Lung (tissue), 12 donors: ENCODE measurements around the gene AJM1. TPM values are rescaled to one million over a fixed set of nuclear protein-coding genes. Genes with fewer than 3 reads are reported as not detected.
A peak's percentile ranks its signal among the peaks of the same experiment; 100 is the strongest.
"Not testable (repeated sequence)": the region's sequence is repeated elsewhere in the genome, so short reads cannot be mapped to it uniquely, and the experiment has no call there.

Source experiments
- ATAC-seq: fragments of 200-7000 bp; cut with Tn5 transposase; one replicate; pipeline ENCODE4 v1.9.1; 2020; ENCODE audit warnings: moderate number of reproducible peaks; ENCODE audit not compliant: insufficient read depth, low FRiP score
- DNase-seq, 3 donors: peaks; one replicate each; pipeline ENCODE4 v3.0.0-alpha.2; 2013 to 2017
- H3K27ac ChIP-seq, 2 donors: one replicate each; pipeline ENCODE4 v1.5.1; 2013; ENCODE audit warnings: mild to moderate bottlenecking in 2 of 2, moderate library complexity in 2 of 2, control low read depth in 1 of 2, inconsistent platforms in 1 of 2, low read depth in 1 of 2, low read length in 1 of 2
- H3K27me3 ChIP-seq, 3 donors: one replicate each; pipeline ENCODE4 v1.5.1; 2013; ENCODE audit warnings: low read length in 2 of 3; ENCODE audit not compliant: control insufficient read depth in 3 of 3, insufficient read depth in 3 of 3
- H3K36me3 ChIP-seq, 4 donors: one replicate each; pipeline ENCODE4 v1.5.1; 2013; ENCODE audit warnings: low read length in 4 of 4, mild to moderate bottlenecking in 1 of 4, moderate library complexity in 1 of 4; ENCODE audit not compliant: control insufficient read depth in 4 of 4, insufficient read depth in 4 of 4
- H3K4me1 ChIP-seq, 5 donors: one replicate each; pipeline ENCODE4 v1.5.1; 2013; ENCODE audit warnings: low read length in 5 of 5, mild to moderate bottlenecking in 2 of 5, moderate library complexity in 1 of 5; ENCODE audit not compliant: control insufficient read depth in 5 of 5, insufficient read depth in 5 of 5
- H3K4me3 ChIP-seq: one replicate; pipeline ENCODE4 v1.5.1; 2013; ENCODE audit warnings: mild to moderate bottlenecking, control low read depth, moderate library complexity
- H3K9ac ChIP-seq, 2 donors: one replicate each; pipeline ENCODE4 v1.5.1; 2013; ENCODE audit warnings: low read length in 2 of 2, control low read depth in 1 of 2; ENCODE audit not compliant: insufficient read depth in 1 of 2
- H3K9me3 ChIP-seq, 4 donors: one replicate each; pipeline ENCODE4 v1.5.1; 2013; ENCODE audit warnings: low read length in 3 of 4, mild to moderate bottlenecking in 1 of 4, moderate library complexity in 1 of 4; ENCODE audit not compliant: control insufficient read depth in 4 of 4, insufficient read depth in 3 of 4
- CTCF ChIP-seq: IDR thresholded peaks from 2 replicates; pipeline ENCODE4 v1.5.1; 2012; ENCODE audit warnings: mild to moderate bottlenecking; ENCODE audit errors: control extremely low read depth, extremely low read depth
- WGBS, 2 donors: extraction: QIAGEN DNeasy Blood & Tissue Kit; methylation state at CpG; one replicate each; pipeline ENCODE4 v1.1.7; 2013; 5-methylcytosine and 5-hydroxymethylcytosine counted together
- polyA plus RNA-seq, 2 donors: library from polyadenylated mRNA; stranded (reverse); fragments of 200-250 nt; gene quantifications; one replicate each; pipeline ENCODE4 v1.2.1, GENCODE V29; 2013
- total RNA-seq, 2 donors: library from RNA; depleted of rRNA in 1 of 2; stranded (reverse); fragments of >200 nt in 1 of 2; gene quantifications; one replicate each; pipeline ENCODE4 v1.2.1, GENCODE V29; 2014 to 2021
- donor health status: control.
- donor health status: control.
- donor health status: Bipolar disorder and iron deficiency.
- donor health status: healthy.
- donor health status: DM: yes; HTN: yes; CAD: no.

The AJM1 gene
- total and polyA plus RNA-seq, 4 donors = 1.1 to 4.3 (median 1.5) TPM

GRCh38 chr9:136865768-136866103 is 23.5 kb downstream of the AJM1 start:
- H3K4me3 ChIP-seq = peak overlapping the region; percentile 93
- H3K9ac ChIP-seq = peak overlapping the region; percentile 37 to 40
- ATAC-seq (no peak), DNase-seq (peak in 1 of 3 donors; percentile 15)
- no peaks in the 10 kb centered on the region for H3K27me3 ChIP-seq
- H3K27ac ChIP-seq = peak overlapping the region; percentile 96
- no peak for TF ChIP-seq CTCF
- peaks cover 0 to 10% (median 4%) of the 10 kb centered on the region in 5 donors for H3K4me1 ChIP-seq
- H3K36me3 ChIP-seq = peaks cover 6 to 31% (median 20%) of the 10 kb centered on the region in 4 donors
- WGBS, 2 donors = 2 to 4% methylated on average over 13 to 20 of the region's 20 CpGs
- no peaks in the 10 kb centered on the region for H3K9me3 ChIP-seq

- peaks cover 6 to 19% (median 16%) of the 10 kb centered on the region in 4 donors for H3K36me3 ChIP-seq
- DNase-seq, ATAC-seq, H3K9me3 ChIP-seq, H3K27me3 ChIP-seq, H3K9ac ChIP-seq, H3K27ac ChIP-seq: not testable (repeated sequence)
- WGBS, 2 donors = 80 to 89% methylated on average over 29 of the region's 29 CpGs
- peaks cover 0 to 10% (median 4%) of the 10 kb centered on the region in 5 donors for H3K4me1 ChIP-seq
- H3K4me3 ChIP-seq = peak overlapping the region; percentile 93
Observed at GRCh38 chr9:136866898-136867421, 24.7 kb downstream of the AJM1 start.

DNA sequence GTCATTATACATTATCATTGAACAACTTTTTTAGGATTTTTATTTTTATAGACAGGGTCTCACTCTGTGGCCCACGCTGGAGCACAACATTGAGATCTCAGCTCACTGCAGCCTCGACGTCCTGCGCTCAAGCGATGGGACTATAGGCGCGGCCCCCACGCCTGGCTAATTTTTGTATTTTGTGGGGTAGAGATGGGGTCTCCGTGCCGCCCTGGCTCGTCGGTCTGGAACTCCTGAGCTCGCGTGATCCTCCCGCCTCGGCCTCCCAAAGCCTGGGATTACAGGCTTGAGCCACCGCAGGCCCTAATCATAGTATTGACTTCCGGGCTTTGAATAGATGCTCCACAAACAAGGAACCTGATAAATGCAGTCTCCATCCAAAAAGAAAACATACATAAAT is 25.2 kb downstream of the AJM1 start:
- 99% methylated on average over 18 of the region's 18 CpGs for WGBS, 2 donors
- no peaks in the 10 kb centered on the region for H3K27me3 ChIP-seq
- DNase-seq (no peak), ATAC-seq (no peak)
- peaks cover 6 to 17% (median 12%) of the 10 kb centered on the region in 4 donors for H3K36me3 ChIP-seq
- H3K4me1 ChIP-seq = peaks cover 0 to 10% (median 4%) of the 10 kb centered on the region in 5 donors
- H3K9ac ChIP-seq = no peak overlapping the region
- no peak overlapping the region for H3K4me3 ChIP-seq
- H3K9me3 ChIP-seq = peaks cover 0 to 4% (median 0%) of the 10 kb centered on the region in 4 donors
- no peak overlapping the region for H3K27ac ChIP-seq
- TF ChIP-seq CTCF = no peak

DNA sequence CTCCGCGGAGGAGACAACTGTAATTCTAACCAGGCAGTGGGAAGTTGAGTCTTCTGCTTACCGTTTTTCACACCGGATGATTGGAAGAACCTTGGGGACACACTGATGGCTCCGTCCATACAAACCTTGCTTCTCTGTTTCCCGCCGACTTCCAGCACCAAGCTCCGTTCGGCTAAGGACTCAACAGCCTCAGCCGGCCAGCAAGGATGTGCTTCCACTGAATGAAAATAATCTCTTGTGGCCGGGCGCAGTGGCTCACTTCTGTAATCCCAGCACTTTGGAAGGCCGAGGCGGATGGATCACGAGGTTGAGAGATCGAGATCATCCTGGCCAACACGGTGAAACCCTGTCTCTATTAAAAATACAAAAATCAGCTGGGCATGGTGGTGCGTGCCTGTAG is 25.6 kb downstream of the AJM1 start:
- Histone ChIP-seq H3K9me3 (peaks cover 0 to 4% (median 0%) of the 10 kb centered on the region in 4 donors), H3K27me3 (no peaks in the 10 kb centered on the region), H3K36me3 (peaks cover 3 to 17% (median 8%) of the 10 kb centered on the region in 4 donors), H3K4me1 (peaks cover 0 to 10% (median 4%) of the 10 kb centered on the region in 5 donors), H3K27ac (no peak overlapping the region), H3K4me3 (no peak overlapping the region), H3K9ac (no peak overlapping the region)
- TF ChIP-seq CTCF = no peak
- no peak for DNase-seq
- 97 to 99% methylated on average over 18 of the region's 18 CpGs for WGBS, 2 donors
- no peak for ATAC-seq
